HG02678 (cell line): Measurements from ENCODE around the gene MAPK4.
"Not testable (repeated sequence)": the region's sequence is repeated elsewhere in the genome, so short reads cannot be mapped to it uniquely, and the experiment has no call there.

Experiments used
- ATAC-seq: cut with Tn5 transposase; IDR thresholded peaks from one replicate; pipeline ENCODE4 v1.9.1; 2021; ENCODE audit warnings: mild to moderate bottlenecking, moderate library complexity; ENCODE audit not compliant: unreplicated experiment

MAPK4 gene

GRCh38 chr18:50559752-50560680 lies at the start of gene MAPK4:
TSS of gene MAPK4 (plus strand) at chr18:50560087. CDS start at chr18:50663959, 103,872 bp downstream.
- ATAC-seq = peak; percentile 64

GRCh38 chr18:50517277-50517676 lies 42.6 kb upstream of the MAPK4 start:
- ATAC-seq = not testable (repeated sequence)

- ATAC-seq = no peak
Measured at GRCh38 chr18:50518787-50519546, 40.9 kb upstream of the MAPK4 start.

GRCh38 chr18:50523165-50523564 lies 36.7 kb upstream of the MAPK4 start:
- no peak for ATAC-seq

GRCh38 chr18:50527636-50528307 lies 32.1 kb upstream of the MAPK4 start:
- no peak for ATAC-seq

GRCh38 chr18:50528806-50529205 lies 31.1 kb upstream of the MAPK4 start:
- no peak for ATAC-seq

GRCh38 chr18:50533822-50534221 lies 26.1 kb upstream of the MAPK4 start:
- ATAC-seq = not testable (repeated sequence)

GRCh38 chr18:50544476-50544875 lies 15.4 kb upstream of the MAPK4 start:
- ATAC-seq = not testable (repeated sequence)

GRCh38 chr18:50545936-50546335 lies 14.0 kb upstream of the MAPK4 start:
- no peak for ATAC-seq

GRCh38 chr18:50548160-50548559 lies 11.7 kb upstream of the MAPK4 start:
- no peak for ATAC-seq

GRCh38 chr18:50551651-50552050 lies 8.2 kb upstream of the MAPK4 start:
- not testable (repeated sequence) for ATAC-seq

GRCh38 chr18:50558157-50558556 lies 1.7 kb upstream of the MAPK4 start:
- ATAC-seq = no peak

GRCh38 chr18:50558948-50559751 lies 737 bp upstream of the MAPK4 start:
- no peak for ATAC-seq

- ATAC-seq = no peak
Measured at GRCh38 chr18:50560681-50561629, 1.1 kb downstream of the MAPK4 start.

GRCh38 chr18:50562258-50562657 lies 2.4 kb downstream of the MAPK4 start:
- ATAC-seq = not testable (repeated sequence)

GRCh38 chr18:50562686-50563085 lies 2.8 kb downstream of the MAPK4 start:
- no peak for ATAC-seq

GRCh38 chr18:50563376-50563775 lies 3.5 kb downstream of the MAPK4 start:
- no peak for ATAC-seq

- ATAC-seq = no peak
Measured at GRCh38 chr18:50569930-50570329, 10.0 kb downstream of the MAPK4 start.

GRCh38 chr18:50571606-50572005 lies 11.7 kb downstream of the MAPK4 start:
- no peak for ATAC-seq
